Colonic mucosa (tissue), 4 donors: ENCODE measurements around the gene DCUN1D2. TPM values are rescaled to one million over a fixed set of nuclear protein-coding genes. Genes with fewer than 3 reads are reported as not detected.

Experiments
- DNase-seq: peaks from one replicate; pipeline ENCODE4 v3.0.0-alpha.2; 2020
- H3K27ac ChIP-seq: fragments of 200-600 bp; one replicate; pipeline ENCODE4 v1.8.0; 2021
- H3K27me3 ChIP-seq: fragments of 200-600 bp; one replicate; pipeline ENCODE4 v1.8.0; 2021
- H3K36me3 ChIP-seq: fragments of 200-600 bp; one replicate; pipeline ENCODE4 v1.8.0; 2021
- H3K4me1 ChIP-seq: fragments of 200-600 bp; one replicate; pipeline ENCODE4 v1.8.0; 2021; ENCODE audit warnings: mild to moderate bottlenecking
- H3K4me3 ChIP-seq: fragments of 200-600 bp; one replicate; pipeline ENCODE4 v1.8.0; 2021
- H3K9ac ChIP-seq, 2 donors: one replicate each; pipeline ENCODE4 v1.7.0; 2013; ENCODE audit warnings: control low read depth in 2 of 2, low read depth in 2 of 2, low read length in 2 of 2
- H3K9me3 ChIP-seq: fragments of 200-600 bp; one replicate; pipeline ENCODE4 v1.8.0; 2021
- intact Hi-C: fragments of 100-400 bp; cut with DNase I; formaldehyde crosslinking; loops from one replicate; pipeline ENCODE4 v1.14.1; 2022
- total RNA-seq, 2 donors: library from RNA; stranded (reverse); fragmentation: NEBNext Ultra II Directional in 1 of 2; extraction: Animal tissue kit (Norgen Biotek cat#: 25700) in 1 of 2; gene quantifications; one replicate each; pipeline ENCODE4 v1.2.1, GENCODE V29; 2021
- TF ChIP-seq, protein P1 (sequence below): fragments of 200-600 bp; IDR thresholded peaks from one replicate; pipeline ENCODE4 v1.8.0; 2022; ENCODE audit warnings: antibody characterized with exemption, mild to moderate bottlenecking
- donor health status: healthy.
- donor health status: DM: no; HTN: no; CAD: no.
- donor health status: DM: no; HTN: no; CAD: no.

DCUN1D2 gene
- total RNA-seq, 2 donors from 2014 or later = 14.9 to 20.5 TPM

DNA sequence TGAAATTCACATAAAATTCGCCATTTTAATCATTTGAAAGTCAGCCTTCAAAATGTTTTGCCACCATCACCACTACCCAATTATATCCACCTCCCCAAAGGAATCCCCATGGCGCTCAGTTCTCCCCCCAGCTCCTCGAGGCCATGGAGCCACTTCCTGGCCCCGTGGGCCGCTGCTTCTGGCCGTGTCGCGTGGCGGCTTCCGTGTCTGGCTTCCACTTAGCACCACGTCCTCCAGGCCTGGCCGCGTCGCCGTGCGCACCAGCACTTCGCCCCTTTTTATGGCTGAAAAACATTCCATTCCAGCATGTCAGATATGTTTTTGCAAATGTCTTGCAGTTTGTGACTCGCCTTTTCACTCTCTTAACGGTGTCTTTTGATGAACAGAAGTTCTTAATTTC lies 46.7 kb upstream of the DCUN1D2 start:
- DNase-seq = no peak
- Histone ChIP-seq H3K27me3 (no peaks in the 10 kb centered on the region), H3K27ac (no peak overlapping the region), H3K9me3 (no peaks in the 10 kb centered on the region), H3K4me3 (no peak overlapping the region), H3K4me1 (no peaks in the 10 kb centered on the region), H3K36me3 (no peaks in the 10 kb centered on the region), H3K9ac (no peak overlapping the region)
- TF ChIP-seq, protein P1, sequence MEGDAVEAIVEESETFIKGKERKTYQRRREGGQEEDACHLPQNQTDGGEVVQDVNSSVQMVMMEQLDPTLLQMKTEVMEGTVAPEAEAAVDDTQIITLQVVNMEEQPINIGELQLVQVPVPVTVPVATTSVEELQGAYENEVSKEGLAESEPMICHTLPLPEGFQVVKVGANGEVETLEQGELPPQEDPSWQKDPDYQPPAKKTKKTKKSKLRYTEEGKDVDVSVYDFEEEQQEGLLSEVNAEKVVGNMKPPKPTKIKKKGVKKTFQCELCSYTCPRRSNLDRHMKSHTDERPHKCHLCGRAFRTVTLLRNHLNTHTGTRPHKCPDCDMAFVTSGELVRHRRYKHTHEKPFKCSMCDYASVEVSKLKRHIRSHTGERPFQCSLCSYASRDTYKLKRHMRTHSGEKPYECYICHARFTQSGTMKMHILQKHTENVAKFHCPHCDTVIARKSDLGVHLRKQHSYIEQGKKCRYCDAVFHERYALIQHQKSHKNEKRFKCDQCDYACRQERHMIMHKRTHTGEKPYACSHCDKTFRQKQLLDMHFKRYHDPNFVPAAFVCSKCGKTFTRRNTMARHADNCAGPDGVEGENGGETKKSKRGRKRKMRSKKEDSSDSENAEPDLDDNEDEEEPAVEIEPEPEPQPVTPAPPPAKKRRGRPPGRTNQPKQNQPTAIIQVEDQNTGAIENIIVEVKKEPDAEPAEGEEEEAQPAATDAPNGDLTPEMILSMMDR = no peak
- intact Hi-C loops = no loop called here

DNA sequence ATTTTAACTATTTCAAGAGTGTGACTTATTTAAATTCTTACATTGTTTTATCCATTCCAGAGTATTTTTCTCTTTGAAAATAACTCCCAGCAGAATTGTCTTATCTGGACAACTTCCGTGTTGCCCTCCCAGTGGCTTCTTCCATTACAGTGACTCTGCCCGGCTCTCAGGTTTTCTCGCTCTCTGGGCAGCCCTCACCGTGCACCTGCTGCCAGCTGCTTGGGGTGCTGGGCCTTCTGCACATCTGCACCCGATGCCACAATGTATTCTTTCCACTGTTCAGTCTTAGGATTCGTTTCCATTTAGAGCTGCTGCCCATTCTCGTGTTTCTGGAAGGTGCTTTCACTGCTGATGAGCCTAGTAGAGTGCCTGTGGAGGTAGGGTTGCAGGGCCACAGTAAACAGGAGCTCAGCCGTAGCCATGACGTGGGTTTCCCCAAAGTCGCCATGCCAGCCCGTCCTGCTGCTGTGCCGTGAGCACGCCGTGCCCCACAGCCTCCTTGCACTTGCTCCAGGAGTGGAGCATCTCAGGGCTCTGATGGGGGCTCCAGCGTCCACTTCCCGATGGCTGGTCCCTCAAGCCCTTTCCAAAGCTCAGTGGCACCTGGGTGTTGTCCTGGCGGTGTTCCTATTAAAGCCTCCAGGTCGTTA lies 46.1 kb upstream of the DCUN1D2 start:
- H3K36me3 ChIP-seq = no peaks in the 10 kb centered on the region
- H3K27ac ChIP-seq = no peak overlapping the region
- H3K4me3 ChIP-seq = no peak overlapping the region
- H3K27me3 ChIP-seq = no peaks in the 10 kb centered on the region
- H3K9ac ChIP-seq = no peak overlapping the region
- DNase-seq = no peak
- TF ChIP-seq, protein P1 = no peak
- intact Hi-C loops = no loop called here
- H3K9me3 ChIP-seq = no peaks in the 10 kb centered on the region
- H3K4me1 ChIP-seq = no peaks in the 10 kb centered on the region

DNA sequence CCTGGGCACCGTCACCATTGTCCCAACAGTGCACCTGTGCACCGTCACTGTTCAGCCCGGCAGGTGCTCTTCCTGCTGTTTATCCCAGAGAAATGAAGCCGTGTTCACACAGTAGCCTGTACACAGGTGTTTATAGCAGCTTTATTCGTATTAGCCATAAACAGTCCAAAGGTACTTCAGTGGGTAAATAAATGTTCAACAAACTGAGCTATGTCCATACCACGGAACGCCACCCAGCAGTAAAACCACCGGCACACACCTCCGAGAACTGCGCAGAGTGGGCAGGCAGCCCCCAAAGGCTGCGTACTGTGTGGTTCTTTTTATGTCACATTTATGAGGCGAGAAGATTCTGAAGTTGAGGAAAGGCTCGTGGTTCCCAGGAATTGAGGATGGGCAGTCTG lies 44.9 kb upstream of the DCUN1D2 start:
- Histone ChIP-seq H3K4me1 (no peaks in the 10 kb centered on the region), H3K36me3 (no peaks in the 10 kb centered on the region), H3K9ac (no peak overlapping the region), H3K4me3 (no peak overlapping the region), H3K27me3 (no peaks in the 10 kb centered on the region), H3K9me3 (no peaks in the 10 kb centered on the region), H3K27ac (no peak overlapping the region)
- TF ChIP-seq, protein P1 = no peak
- intact Hi-C loops = no loop called here
- peak; percentile 34 for DNase-seq

DNA sequence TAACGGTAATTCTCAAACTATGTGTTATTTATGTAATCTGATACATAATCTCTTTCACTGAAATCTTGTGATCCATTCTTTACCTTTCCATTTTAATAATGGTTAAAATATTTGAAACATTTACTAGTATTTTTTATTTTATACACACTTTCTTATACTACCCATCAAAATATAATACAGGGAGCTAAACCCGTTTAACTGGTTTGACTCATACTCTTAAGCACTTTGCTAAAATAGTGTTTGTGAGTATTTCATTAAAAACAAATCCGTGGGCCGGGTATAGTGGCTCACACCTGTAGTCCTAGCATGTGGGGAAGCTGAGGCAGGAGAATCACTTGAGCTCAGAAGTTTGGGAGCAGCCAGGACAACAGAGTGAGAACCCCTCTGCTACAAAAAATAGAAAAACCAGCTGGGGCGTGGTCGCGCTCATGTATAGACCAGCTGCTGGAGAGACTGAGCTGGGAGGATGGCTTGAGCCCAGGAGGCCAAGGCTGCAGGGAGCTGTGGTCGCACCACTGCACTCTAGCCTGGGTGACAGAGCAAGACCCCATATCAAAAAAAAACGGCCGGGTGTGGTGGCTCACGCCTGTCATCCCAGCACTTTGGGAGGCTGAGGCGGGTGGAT lies 43.8 kb upstream of the DCUN1D2 start:
- DNase-seq = no peak
- H3K4me3 ChIP-seq = no peak overlapping the region
- H3K36me3 ChIP-seq = no peaks in the 10 kb centered on the region
- no peak overlapping the region for H3K27ac ChIP-seq
- H3K9ac ChIP-seq = no peak overlapping the region
- TF ChIP-seq, protein P1 = no peak
- intact Hi-C loops = no loop called here
- H3K4me1 ChIP-seq = no peaks in the 10 kb centered on the region
- no peaks in the 10 kb centered on the region for H3K27me3 ChIP-seq
- H3K9me3 ChIP-seq = no peaks in the 10 kb centered on the region

DNA sequence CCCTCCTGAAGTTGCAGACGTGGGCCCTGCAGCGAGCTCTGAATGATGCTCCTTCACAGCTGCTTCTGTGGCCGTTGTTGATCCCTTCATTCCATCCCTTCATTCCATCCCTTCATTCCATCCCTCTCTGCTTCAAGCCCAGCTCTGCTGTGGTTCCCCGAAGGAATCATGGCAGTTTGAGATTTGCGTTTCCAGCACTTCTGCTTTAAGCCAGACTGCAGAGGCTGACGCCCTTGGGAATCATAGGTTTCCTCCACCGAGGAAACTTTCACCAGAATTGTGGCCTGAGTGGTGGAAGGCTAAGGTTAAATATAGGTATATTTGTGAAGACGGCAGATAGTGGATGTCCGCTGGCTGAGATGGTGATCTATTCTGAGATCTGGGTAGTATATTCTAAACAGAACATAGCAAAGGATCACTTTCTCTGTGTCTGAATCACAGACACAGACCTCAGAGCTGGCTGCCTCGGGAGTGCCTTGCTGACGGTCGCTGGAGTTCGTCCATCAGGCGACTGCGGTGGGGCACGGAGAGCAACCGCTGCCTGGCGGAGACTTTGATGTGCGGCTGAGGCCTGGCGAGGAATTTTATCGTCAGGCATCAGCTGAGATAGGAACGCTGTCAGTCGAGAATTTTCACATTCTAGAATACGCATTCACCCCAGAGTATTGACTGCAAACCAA lies 42.8 kb upstream of the DCUN1D2 start:
- TF ChIP-seq, protein P1 = no peak
- no peaks in the 10 kb centered on the region for H3K27me3 ChIP-seq
- no peak overlapping the region for H3K4me3 ChIP-seq
- DNase-seq = no peak
- H3K9ac ChIP-seq = no peak overlapping the region
- H3K4me1 ChIP-seq = no peaks in the 10 kb centered on the region
- intact Hi-C loops = no loop called here
- no peaks in the 10 kb centered on the region for H3K36me3 ChIP-seq
- no peaks in the 10 kb centered on the region for H3K9me3 ChIP-seq
- no peak overlapping the region for H3K27ac ChIP-seq
